M059J (cell line): ENCODE results near the gene INO80. TPM values are rescaled to one million over a fixed set of nuclear protein-coding genes. Genes with fewer than 3 reads are reported as not detected.

Experiments
- DNase-seq: peaks from one replicate; pipeline ENCODE4 v3.0.0-alpha.2; 2012; ENCODE audit warnings: low read depth
- total RNA-seq: library from RNA; depleted of rRNA; stranded (reverse); fragments of >200 nt; shearing (Covaris generic); gene quantifications from 2 replicates; pipeline ENCODE4 v1.2.3, GENCODE V29; 2014

The INO80 gene
- total RNA-seq, 1 experiment from 2014 or later: 18.9 TPM

GRCh38 chr15:40944510-40945296, 171.4 kb downstream of the INO80 start:
- DNase-seq: no peak

DNA sequence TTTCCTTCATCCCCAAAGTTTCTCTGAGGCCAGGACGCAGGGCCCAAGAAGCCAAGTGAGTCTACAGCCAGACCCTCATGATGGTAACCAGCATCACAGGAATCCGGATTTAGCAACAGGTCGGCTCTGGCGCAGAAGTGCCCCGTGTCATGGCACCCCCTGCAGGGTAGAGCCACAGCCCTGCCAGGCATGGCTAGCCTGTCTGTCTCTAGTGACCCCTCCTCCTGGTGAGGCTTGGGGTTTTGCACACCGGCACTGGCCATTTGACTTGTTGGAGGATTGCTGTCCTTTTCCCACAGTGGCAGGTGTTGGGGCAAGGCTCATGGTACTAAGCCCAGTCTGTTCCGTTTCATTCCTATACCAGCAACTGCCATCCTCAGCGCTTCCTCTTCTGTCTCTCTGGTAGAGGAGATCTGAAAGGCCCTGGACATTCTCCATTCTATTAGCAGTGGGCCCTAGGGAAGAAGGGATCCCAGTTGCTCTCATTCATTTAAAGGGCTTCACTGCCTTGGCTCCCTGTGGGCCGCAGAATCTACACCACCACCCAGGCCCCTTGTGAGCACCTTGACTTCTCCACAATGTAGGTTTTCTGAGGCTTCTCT, 172.2 kb downstream of the INO80 start:
- no peak for DNase-seq

- no peak for DNase-seq
Observed at GRCh38 chr15:40942878-40943277, 173.2 kb downstream of the INO80 start.

GRCh38 chr15:40942337-40942854, 173.7 kb downstream of the INO80 start:
- DNase-seq: no peak

- DNase-seq: peak; percentile 83
Observed at GRCh38 chr15:40941528-40942336, 174.3 kb downstream of the INO80 start.

- no peak for DNase-seq
Observed at GRCh38 chr15:40941068-40941527, 175.0 kb downstream of the INO80 start.

GRCh38 chr15:40940296-40940801, 175.7 kb downstream of the INO80 start:
- no peak for DNase-seq

- no peak for DNase-seq
Observed at GRCh38 chr15:40938536-40938870, 177.6 kb downstream of the INO80 start.

GRCh38 chr15:40937762-40938535, 178.1 kb downstream of the INO80 start:
- DNase-seq: peak; percentile 59

GRCh38 chr15:40936709-40937666, 179.1 kb downstream of the INO80 start:
- peak; percentile 64 for DNase-seq

DNA sequence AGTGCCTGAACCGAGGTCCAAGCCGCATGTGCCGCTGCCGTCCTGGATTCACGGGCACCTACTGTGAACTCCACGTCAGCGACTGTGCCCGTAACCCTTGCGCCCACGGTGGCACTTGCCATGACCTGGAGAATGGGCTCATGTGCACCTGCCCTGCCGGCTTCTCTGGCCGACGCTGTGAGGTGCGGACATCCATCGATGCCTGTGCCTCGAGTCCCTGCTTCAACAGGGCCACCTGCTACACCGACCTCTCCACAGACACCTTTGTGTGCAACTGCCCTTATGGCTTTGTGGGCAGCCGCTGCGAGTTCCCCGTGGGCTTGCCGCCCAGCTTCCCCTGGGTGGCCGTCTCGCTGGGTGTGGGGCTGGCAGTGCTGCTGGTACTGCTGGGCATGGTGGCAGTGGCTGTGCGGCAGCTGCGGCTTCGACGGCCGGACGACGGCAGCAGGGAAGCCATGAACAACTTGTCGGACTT, 179.8 kb downstream of the INO80 start:
- DNase-seq: no peak

DNA sequence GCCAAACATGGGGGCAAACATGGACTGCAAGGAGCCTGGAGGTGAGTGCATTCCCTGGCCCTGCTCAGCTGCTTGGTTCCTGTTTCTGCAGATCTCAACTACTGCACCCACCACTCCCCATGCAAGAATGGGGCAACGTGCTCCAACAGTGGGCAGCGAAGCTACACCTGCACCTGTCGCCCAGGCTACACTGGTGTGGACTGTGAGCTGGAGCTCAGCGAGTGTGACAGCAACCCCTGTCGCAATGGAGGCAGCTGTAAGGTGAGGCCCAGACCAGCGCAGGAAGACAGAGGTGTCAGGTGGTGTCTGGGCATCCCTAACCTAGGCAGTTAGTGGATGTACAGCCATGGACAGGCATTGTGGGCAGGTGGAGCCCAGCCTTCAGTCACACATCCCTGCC, 181.6 kb downstream of the INO80 start:
- DNase-seq: no peak

DNA sequence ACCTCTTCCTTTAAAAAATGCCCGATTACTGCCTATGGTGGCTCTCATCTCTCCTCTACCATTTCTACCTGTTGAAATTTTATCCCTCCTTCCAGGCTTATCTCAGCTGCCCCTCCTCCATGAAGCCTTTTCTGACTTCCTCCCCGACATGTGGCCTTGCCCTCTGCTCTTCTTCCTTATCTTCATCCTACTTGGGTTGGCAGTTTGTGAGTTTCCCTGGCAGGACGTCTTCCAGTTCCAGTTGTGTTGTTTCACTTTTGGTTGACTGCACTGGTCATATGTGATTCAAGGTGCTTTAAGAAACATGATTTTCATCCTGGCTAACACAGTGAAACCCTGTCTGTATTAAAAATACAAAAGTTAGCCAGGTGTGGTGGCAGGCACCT, 182.6 kb downstream of the INO80 start:
- no peak for DNase-seq

- DNase-seq: no peak
Observed at GRCh38 chr15:40932649-40933516, 183.2 kb downstream of the INO80 start.

- no peak for DNase-seq
Observed at GRCh38 chr15:40932156-40932555, 183.9 kb downstream of the INO80 start.

DNA sequence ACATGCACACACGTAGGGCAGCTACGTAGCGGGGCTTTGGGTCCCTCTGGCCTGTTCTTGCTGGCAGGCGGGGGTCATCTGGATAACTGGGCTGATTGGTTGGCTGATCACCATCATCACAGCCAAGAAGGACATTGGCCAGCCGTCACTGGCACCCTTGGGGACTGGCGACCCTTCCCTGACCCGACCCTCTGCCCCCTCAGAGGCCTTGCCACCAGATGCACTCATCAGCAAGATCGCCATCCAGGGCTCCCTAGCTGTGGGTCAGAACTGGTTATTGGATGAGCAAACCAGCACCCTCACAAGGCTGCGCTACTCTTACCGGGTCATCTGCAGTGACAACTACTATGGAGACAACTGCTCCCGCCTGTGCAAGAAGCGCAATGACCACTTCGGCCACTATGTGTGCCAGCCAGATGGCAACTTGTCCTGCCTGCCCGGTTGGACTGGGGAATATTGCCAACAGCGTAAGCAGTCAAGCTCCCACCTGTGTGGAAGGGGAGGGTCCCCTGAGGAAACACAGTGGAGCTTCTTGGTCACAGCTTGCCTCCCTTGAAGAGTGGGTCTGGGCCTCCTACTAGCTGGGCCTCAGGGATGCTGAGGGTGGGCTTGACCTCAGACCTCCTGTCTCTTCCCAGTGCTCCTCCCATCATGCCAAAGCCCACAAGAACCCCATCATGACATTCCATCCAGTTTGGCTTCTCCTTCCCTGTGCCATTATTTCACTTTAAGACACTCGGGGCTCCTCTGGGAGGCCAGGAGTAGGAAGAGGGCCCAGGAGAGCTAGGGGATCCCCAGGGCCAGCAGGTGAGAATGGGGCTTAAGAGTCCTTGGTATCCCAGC, 184.6 kb downstream of the INO80 start:
- no peak for DNase-seq

DNA sequence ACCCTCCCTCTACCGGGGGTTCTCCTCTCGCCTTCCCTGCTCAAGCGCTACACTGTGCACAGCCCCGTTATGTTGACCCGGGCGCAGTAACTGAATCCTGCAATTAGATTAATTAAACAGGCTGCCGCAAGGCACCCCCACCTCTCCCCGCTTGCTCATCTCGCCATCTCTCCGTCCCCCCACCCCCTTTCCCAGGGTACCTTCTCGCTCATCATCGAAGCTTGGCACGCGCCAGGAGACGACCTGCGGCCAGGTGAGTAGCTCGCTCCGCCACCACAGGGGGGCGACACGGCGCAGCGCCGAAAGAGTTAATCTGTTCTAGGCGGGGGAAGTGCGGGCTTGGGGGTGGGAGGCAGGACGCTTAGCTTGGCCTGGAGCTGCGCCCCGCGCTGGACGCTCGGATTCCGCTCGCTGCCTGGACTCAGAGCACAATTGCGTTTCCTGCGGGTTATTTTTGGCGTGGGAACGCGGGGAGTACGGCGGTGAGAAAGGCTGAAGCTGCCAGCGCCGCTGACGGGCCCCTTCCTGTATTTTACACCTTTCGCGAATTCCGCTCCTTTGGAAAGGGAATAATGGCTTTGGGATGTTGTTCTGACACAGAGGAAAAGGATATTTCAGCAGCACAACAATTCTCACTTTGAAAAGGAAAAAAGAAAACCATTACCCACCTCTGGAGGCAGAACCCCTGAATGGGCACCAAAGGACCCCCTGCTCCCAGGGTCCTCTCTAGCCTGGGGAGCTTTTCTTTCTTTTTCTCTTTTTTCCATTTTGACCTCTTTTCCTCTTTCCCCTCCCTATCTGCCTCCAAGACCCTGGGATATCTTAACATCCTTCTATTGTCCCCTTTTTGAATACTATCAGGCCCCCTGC, 185.4 kb downstream of the INO80 start:
- no peak for DNase-seq
